Sigmoid colon (tissue), 7 donors: ENCODE results near the gene INTS2. TPM values are rescaled to one million over a fixed set of nuclear protein-coding genes. Genes with fewer than 3 reads are reported as not detected.

Experiments used
- DNase-seq: peaks from one replicate; pipeline ENCODE4 v3.0.0-alpha.2; 2019
- H3K27ac ChIP-seq, 4 donors: fragments of 200-600 bp; sonication (generic); one replicate each; pipeline ENCODE4 v1.5.1; 2016 to 2019; ENCODE audit warnings: mild to moderate bottlenecking in 1 of 4
- H3K27me3 ChIP-seq, 3 donors: fragments of 200-600 bp; sonication (generic); one replicate each; pipeline ENCODE4 v1.5.1; 2019; ENCODE audit warnings: mild to moderate bottlenecking in 1 of 3
- H3K36me3 ChIP-seq, 4 donors: fragments of 200-600 bp; sonication (generic); one replicate each; pipeline ENCODE4 v1.5.1; 2016 to 2019
- H3K4me1 ChIP-seq, 4 donors: fragments of 200-600 bp; sonication (generic); one replicate each; pipeline ENCODE4 v1.5.1; 2017 to 2019
- H3K4me3 ChIP-seq, 4 donors: fragments of 200-600 bp; sonication (generic); one replicate each; pipeline ENCODE4 v1.5.1; 2017 to 2019; ENCODE audit warnings: mild to moderate bottlenecking in 2 of 4, moderate library complexity in 1 of 4
- H3K9me3 ChIP-seq, 4 donors: fragments of 200-600 bp in 3 of 4; sonication (generic) in 3 of 4; one replicate each; pipeline versions ENCODE4 v1.5.1 to v1.6.1; 2013 to 2019
- EP300 ChIP-seq, 4 donors: sonication (generic); formaldehyde crosslinking; IDR thresholded peaks; one replicate each; pipeline ENCODE4 v1.6.1; 2017; ENCODE audit warnings: antibody characterized with exemption in 4 of 4
- POLR2A ChIP-seq, 2 donors: fragments of 450-650 bp; IDR thresholded peaks; one replicate each; pipeline ENCODE4 v1.6.1; 2016; ENCODE audit warnings: antibody characterized with exemption in 2 of 2, mild to moderate bottlenecking in 2 of 2, moderate library complexity in 2 of 2
- POLR2AphosphoS5 ChIP-seq, 4 donors: sonication (generic); formaldehyde crosslinking; IDR thresholded peaks; one replicate each; pipeline ENCODE4 v1.6.1; 2017; ENCODE audit warnings: antibody characterized with exemption in 4 of 4
- WGBS, 2 donors: extraction: QIAGEN DNeasy Blood & Tissue Kit; methylation state at CpG; one replicate each; pipeline ENCODE4 v1.1.7; 2013; 5-methylcytosine and 5-hydroxymethylcytosine counted together
- intact Hi-C: fragments of 100-400 bp; cut with DNase I; formaldehyde crosslinking; loops from one replicate; pipeline ENCODE4 v1.15.1; 2023
- polyA plus RNA-seq, 3 donors: library from polyadenylated mRNA; stranded (reverse); fragments of 200-250 nt; gene quantifications; one replicate each; pipeline ENCODE4 v1.2.3, GENCODE V29; 2013
- total RNA-seq, 4 donors: library from RNA; depleted of rRNA; stranded (reverse); fragments of >200 nt; gene quantifications; one replicate each; pipeline ENCODE4 v1.1.0, GENCODE V29; 2016
- TF ChIP-seq, protein P1 (sequence below), 4 experiments: fragments of 450-650 bp in 3 of 4; fragments of 200-600 bp in 1 of 4; IDR thresholded peaks; one replicate each; pipeline ENCODE4 v1.5.1; 2016 to 2019; ENCODE audit warnings: antibody characterized with exemption in 4 of 4, mild to moderate bottlenecking in 3 of 4, moderate library complexity in 2 of 4
- donor health status: healthy with polysubstance abuse.
- donor health status: Bipolar disorder and iron deficiency.
- donor health status: healthy.

Gene INTS2
- total and polyA plus RNA-seq, 7 donors: 0.60 to 15.3 (median 7.2) TPM

DNA sequence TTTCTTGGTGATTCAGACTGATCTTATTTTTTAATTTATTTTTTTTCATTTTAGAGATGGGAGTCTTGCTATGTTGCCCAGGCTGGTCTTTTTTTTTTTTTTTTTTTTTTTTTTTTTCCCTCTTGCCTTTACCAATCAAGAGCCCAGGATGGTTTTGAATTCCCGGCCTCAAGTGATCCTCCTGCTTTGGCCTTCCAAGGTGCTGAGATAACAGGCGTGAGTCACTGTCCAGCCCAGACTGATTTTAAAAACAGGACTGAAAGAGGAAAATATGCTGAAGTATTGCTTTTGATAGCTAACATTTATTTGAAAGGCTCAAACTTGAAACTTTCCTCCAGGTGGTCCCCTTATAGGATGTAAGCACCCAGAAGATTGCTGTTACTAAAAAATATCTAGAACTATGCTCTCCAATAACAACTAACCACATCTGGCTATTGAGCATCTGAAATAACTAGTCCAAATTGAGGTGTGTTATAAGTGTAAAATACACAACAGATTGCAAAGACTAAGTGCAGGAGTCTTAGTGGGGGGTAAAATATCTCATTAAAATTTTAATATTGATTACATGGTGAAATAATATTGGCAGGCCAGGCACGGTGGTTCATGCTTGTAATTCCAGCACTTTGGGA, 48.7 kb downstream of the INTS2 start:
- WGBS, 2 donors: 97 to 98% methylated on average over 3 of the region's 3 CpGs
- peaks cover 0 to 86% (median 10%) of the 10 kb centered on the region in 4 donors for H3K36me3 ChIP-seq
- H3K27ac ChIP-seq: no peak overlapping the region
- no peaks in the 10 kb centered on the region for H3K9me3 ChIP-seq
- H3K27me3 ChIP-seq: no peaks in the 10 kb centered on the region
- TF ChIP-seq, protein P1, sequence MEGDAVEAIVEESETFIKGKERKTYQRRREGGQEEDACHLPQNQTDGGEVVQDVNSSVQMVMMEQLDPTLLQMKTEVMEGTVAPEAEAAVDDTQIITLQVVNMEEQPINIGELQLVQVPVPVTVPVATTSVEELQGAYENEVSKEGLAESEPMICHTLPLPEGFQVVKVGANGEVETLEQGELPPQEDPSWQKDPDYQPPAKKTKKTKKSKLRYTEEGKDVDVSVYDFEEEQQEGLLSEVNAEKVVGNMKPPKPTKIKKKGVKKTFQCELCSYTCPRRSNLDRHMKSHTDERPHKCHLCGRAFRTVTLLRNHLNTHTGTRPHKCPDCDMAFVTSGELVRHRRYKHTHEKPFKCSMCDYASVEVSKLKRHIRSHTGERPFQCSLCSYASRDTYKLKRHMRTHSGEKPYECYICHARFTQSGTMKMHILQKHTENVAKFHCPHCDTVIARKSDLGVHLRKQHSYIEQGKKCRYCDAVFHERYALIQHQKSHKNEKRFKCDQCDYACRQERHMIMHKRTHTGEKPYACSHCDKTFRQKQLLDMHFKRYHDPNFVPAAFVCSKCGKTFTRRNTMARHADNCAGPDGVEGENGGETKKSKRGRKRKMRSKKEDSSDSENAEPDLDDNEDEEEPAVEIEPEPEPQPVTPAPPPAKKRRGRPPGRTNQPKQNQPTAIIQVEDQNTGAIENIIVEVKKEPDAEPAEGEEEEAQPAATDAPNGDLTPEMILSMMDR (IDR thresholded peaks at IDR 0.05): no peak
- TF ChIP-seq EP300 (IDR thresholded peaks at IDR 0.05) (no peak), POLR2AphosphoS5 (IDR thresholded peaks at IDR 0.05) (no peak), POLR2A (IDR thresholded peaks at IDR 0.05) (no peak)
- DNase-seq: no peak
- no peaks in the 10 kb centered on the region for H3K4me1 ChIP-seq
- intact Hi-C loops: no loop called here
- H3K4me3 ChIP-seq: no peak overlapping the region

DNA sequence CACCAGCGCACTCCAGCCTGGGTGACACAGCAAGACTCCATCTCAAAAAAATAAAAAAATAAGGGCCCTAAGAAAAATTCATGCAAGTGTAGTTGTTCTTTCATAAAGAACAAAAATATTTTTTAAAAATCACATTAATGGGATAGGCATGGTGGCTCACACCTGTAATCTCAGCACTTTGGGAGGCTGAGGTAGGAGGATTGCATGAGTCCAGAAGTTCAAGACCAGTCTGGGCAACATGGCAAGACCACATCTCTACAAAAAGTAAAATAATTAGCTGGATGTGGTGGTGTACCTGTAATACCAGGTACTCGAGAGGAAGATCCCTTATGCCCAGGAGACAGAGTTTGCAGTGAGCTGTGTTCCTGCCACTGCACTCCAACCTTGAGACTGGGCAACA, 49.3 kb downstream of the INTS2 start:
- no peak overlapping the region for H3K4me3 ChIP-seq
- intact Hi-C loops: no loop called here
- no peak for DNase-seq
- 66 to 74% methylated on average over 2 of the region's 2 CpGs for WGBS, 2 donors
- no peaks in the 10 kb centered on the region for H3K9me3 ChIP-seq
- peaks cover 0 to 80% (median 10%) of the 10 kb centered on the region in 4 donors for H3K36me3 ChIP-seq
- no peaks in the 10 kb centered on the region for H3K4me1 ChIP-seq
- no peaks in the 10 kb centered on the region for H3K27me3 ChIP-seq
- TF ChIP-seq POLR2AphosphoS5 (IDR thresholded peaks at IDR 0.05) (no peak), POLR2A (IDR thresholded peaks at IDR 0.05) (no peak), EP300 (IDR thresholded peaks at IDR 0.05) (no peak)
- TF ChIP-seq, protein P1 (IDR thresholded peaks at IDR 0.05): no peak
- no peak overlapping the region for H3K27ac ChIP-seq

DNA sequence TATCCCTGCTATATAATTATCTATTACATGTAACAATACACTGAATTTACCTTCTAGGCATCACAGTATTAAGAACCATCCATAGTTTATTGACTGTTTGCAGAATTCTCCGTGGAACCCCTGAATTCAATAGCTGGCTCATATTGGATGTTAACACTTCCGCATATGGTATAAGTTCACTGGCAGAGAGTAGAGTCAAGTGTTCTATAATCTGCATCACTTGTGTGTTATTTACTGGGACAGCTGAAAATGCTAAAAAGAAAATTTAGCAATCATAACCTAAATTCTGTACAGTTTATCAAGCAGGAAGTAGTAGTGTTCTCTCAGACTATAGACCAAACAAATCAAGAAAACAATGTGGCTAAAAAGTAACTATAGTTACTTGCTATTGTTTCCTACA, 49.9 kb downstream of the INTS2 start:
- WGBS, 2 donors: 94 to 98% methylated on average over 2 of the region's 2 CpGs
- no peak overlapping the region for H3K27ac ChIP-seq
- DNase-seq: no peak
- TF ChIP-seq, protein P1 (IDR thresholded peaks at IDR 0.05): no peak
- TF ChIP-seq EP300 (IDR thresholded peaks at IDR 0.05): no peak
- TF ChIP-seq POLR2A (IDR thresholded peaks at IDR 0.05): no peak
- TF ChIP-seq POLR2AphosphoS5 (IDR thresholded peaks at IDR 0.05): no peak
- H3K9me3 ChIP-seq: no peaks in the 10 kb centered on the region
- intact Hi-C loops: no loop called here
- no peaks in the 10 kb centered on the region for H3K4me1 ChIP-seq
- H3K27me3 ChIP-seq: no peaks in the 10 kb centered on the region
- peaks cover 0 to 73% (median 8%) of the 10 kb centered on the region in 4 donors for H3K36me3 ChIP-seq
- H3K4me3 ChIP-seq: no peak overlapping the region

DNA sequence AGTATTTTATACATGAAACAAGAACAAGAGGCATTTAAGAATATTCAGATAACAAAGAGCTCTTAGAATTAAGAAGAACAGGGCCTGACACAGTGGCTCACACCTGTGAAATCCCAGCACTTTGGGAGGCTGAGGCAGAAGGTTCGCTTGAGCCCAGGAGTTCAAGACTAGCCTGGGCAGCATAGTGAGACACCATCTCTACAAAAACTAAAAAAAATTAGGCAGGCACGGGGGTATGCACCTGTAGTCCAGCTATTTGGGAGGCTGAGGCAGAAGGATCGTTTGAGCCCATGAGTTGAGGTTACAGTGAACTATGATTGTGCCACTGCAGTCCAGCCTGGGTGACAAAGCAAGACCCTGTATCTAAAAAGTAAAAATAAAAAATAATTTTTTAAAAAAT, 52.0 kb downstream of the INTS2 start:
- H3K36me3 ChIP-seq: peaks cover 0 to 71% (median 7%) of the 10 kb centered on the region in 4 donors
- H3K4me3 ChIP-seq: no peak overlapping the region
- no peaks in the 10 kb centered on the region for H3K9me3 ChIP-seq
- 87 to 90% methylated on average over 3 of the region's 3 CpGs for WGBS, 2 donors
- no peaks in the 10 kb centered on the region for H3K27me3 ChIP-seq
- intact Hi-C loops: no loop called here
- TF ChIP-seq EP300 (IDR thresholded peaks at IDR 0.05): no peak
- H3K4me1 ChIP-seq: no peaks in the 10 kb centered on the region
- H3K27ac ChIP-seq: no peak overlapping the region
- no peak for DNase-seq

DNA sequence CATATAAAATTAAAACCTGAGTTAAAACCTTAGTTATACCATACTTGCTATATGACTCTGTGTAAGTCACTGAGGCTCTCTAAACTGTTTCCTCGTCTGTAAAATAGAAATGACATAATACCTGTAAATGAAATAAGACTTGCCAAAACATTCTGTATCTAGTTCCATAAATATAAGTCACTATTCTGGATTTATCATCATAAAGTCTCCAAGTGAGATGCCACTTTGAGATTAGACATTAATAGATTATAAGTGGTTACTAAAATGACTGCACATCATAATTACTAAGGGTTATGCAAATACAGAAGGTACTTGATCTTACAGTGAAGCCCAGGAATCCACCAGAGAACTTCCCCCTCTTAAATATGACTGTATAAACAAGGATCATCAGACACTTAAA, 52.5 kb downstream of the INTS2 start:
- no peak for DNase-seq
- H3K9me3 ChIP-seq: no peaks in the 10 kb centered on the region
- no peaks in the 10 kb centered on the region for H3K27me3 ChIP-seq
- no peak overlapping the region for H3K27ac ChIP-seq
- no peak overlapping the region for H3K4me3 ChIP-seq
- intact Hi-C loops: no loop called here
- peaks cover 0 to 71% (median 6%) of the 10 kb centered on the region in 4 donors for H3K36me3 ChIP-seq
- H3K4me1 ChIP-seq: no peaks in the 10 kb centered on the region
- WGBS, 2 donors: 45 to 60% methylated on average over 1 of the region's 1 CpG
- TF ChIP-seq, protein P1 (IDR thresholded peaks at IDR 0.05): no peak
- TF ChIP-seq POLR2A (IDR thresholded peaks at IDR 0.05) (no peak), POLR2AphosphoS5 (IDR thresholded peaks at IDR 0.05) (no peak), EP300 (IDR thresholded peaks at IDR 0.05) (no peak)
